OCI-LY7 (cell line): Measurements from ENCODE around the gene CDH22. TPM values are rescaled to one million over a fixed set of nuclear protein-coding genes. Genes with fewer than 3 reads are reported as not detected.

Source experiments
- BruUV-seq: library from RNA; stranded (reverse); fragments of 400-500 nt; replicated peaks from 2 replicates; lab custom pipeline; 2021; lab: Mats Ljungman, UMichigan
- CTCF ChIA-PET: fragments of 300-600 bp; sonication (Branson Sonifier 250); formaldehyde crosslinking; loops from one replicate; lab custom pipeline; 2022; ENCODE audit warnings: antibody characterized with exemption; ENCODE audit not compliant: unreplicated experiment; lab: Charles Lee
- POLR2A ChIA-PET: fragments of 300-600 bp; sonication (Branson Sonifier 250); formaldehyde crosslinking; loops from one replicate; lab custom pipeline; 2022; ENCODE audit warnings: antibody characterized with exemption; lab: Charles Lee
- DNase-seq: peaks from one replicate; pipeline ENCODE4 v3.0.0-alpha.2; 2015; ENCODE audit warnings: low spot score
- H2AFZ ChIP-seq: fragments of 200-600 bp; sonication (generic), shearing (Covaris generic); 2 replicates; pipeline ENCODE4 v1.6.1; 2014; ENCODE audit warnings: mild to moderate bottlenecking, antibody characterized with exemption, low read length, moderate library complexity
- H3K27ac ChIP-seq: fragments of 200-600 bp; sonication (generic); 2 replicates; pipeline ENCODE4 v1.5.1; 2014; ENCODE audit warnings: mixed run types, low read depth, mild to moderate bottlenecking, moderate library complexity, low read length, inconsistent platforms; ENCODE audit not compliant: poor library complexity, severe bottlenecking
- H3K36me3 ChIP-seq: fragments of 200-600 bp; sonication (generic); 2 replicates; pipeline ENCODE4 v1.6.1; 2014; ENCODE audit warnings: mild to moderate bottlenecking, antibody characterized with exemption, low read length, moderate library complexity, mixed read lengths; ENCODE audit not compliant: insufficient read depth
- H3K4me1 ChIP-seq: fragments of 200-600 bp; sonication (generic); 2 replicates; pipeline ENCODE4 v1.5.1; 2014; ENCODE audit warnings: mild to moderate bottlenecking, low read length; ENCODE audit not compliant: insufficient read depth, poor library complexity, severe bottlenecking
- H3K4me2 ChIP-seq: fragments of 200-600 bp; sonication (generic); 2 replicates; pipeline ENCODE4 v1.6.1; 2014; ENCODE audit warnings: mild to moderate bottlenecking, low read length
- H3K4me3 ChIP-seq: fragments of 200-600 bp; sonication (generic); 2 replicates; pipeline ENCODE4 v1.5.1; 2014; ENCODE audit warnings: mild to moderate bottlenecking, low read depth, low read length; ENCODE audit not compliant: poor library complexity, severe bottlenecking
- H3K79me2 ChIP-seq: fragments of 200-600 bp; sonication (generic); 2 replicates; pipeline ENCODE4 v1.6.1; 2016; ENCODE audit warnings: low read depth, mild to moderate bottlenecking, low read length, moderate library complexity, mixed read lengths; ENCODE audit not compliant: insufficient read depth
- H3K9me2 ChIP-seq: fragments of 200-600 bp; sonication (generic); 2 replicates; pipeline ENCODE4 v1.6.1; 2016; ENCODE audit warnings: mild to moderate bottlenecking, low read length, mixed read lengths; ENCODE audit not compliant: insufficient read depth
- H3K9me3 ChIP-seq: fragments of 200-600 bp; sonication (generic); 2 replicates; pipeline ENCODE4 v1.6.1; 2014; ENCODE audit warnings: mild to moderate bottlenecking, mixed run types, low read length, mixed read lengths
- H4K20me1 ChIP-seq: fragments of 200-600 bp; sonication (generic); 2 replicates; pipeline ENCODE4 v1.6.1; 2014; ENCODE audit warnings: mild to moderate bottlenecking, antibody characterized with exemption, low read length, moderate library complexity, mixed read lengths; ENCODE audit not compliant: insufficient read depth
- CTCF ChIP-seq: fragments of 200-600 bp; sonication (generic); conservative IDR thresholded peaks from 2 replicates; pipeline ENCODE4 v1.5.1; 2014; ENCODE audit warnings: mild to moderate bottlenecking, antibody characterized with exemption, low read length, moderate library complexity, mixed read lengths
- EZH2phosphoT487 ChIP-seq: fragments of 200-600 bp; sonication (generic); IDR thresholded peaks from 2 replicates; pipeline ENCODE4 v1.6.1; 2018; ENCODE audit warnings: low read depth, borderline replicate concordance, mild to moderate bottlenecking, mixed run types, antibody characterized with exemption, low read length, moderate library complexity, mixed read lengths
- intact Hi-C: fragments of 100-400 bp; cut with micrococcal nuclease; formaldehyde crosslinking; loops from one replicate; pipeline ENCODE4 v1.10.0; 2022; ENCODE audit not compliant: unreplicated experiment
- total RNA-seq, 2 experiments: library from RNA; depleted of rRNA in 1 of 2; stranded (reverse); fragments of >200 nt in 1 of 2; shearing (Covaris generic) in 1 of 2; gene quantifications; 2 replicates each; pipeline ENCODE4 v1.2.3, GENCODE V29; 2014 to 2022

Gene CDH22
- total RNA-seq, 2 experiments from 2014 or later = not detected

DNA sequence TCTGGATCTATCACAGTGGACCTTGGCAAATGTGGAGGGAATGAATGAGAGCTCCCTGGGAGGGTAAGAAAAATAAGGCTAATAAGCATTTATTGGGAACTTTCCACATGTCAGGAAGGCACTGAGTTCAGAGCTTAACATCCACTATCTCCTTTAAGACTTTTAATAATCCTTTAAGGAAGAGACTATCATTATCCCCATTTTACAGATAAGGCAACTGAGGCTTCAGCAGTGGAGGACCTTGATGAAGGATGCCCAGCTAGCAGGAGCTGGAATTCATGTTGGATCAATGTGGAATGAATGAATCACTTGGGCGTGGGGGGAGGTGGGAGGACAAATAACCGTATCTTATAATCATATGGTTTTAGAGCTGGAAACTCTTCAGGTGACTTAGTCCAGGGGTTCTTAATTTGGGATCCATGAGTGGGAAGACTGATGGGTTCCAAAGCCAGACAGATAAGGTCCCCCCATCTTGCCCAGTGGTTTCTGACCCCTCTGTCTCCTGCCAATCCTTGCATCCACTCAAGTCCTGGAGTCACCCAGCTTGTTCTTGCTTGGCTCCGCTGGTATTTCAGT lies 135.2 kb downstream of the CDH22 start:
- ChIA-PET POLR2A (interaction anchor here (1.3 to 1.5 kb wide), 2 partner anchors 8 to 16 kb away, joined by 4 read pairs; no protein-coding TSS in a partner anchor), CTCF (no interaction called here)
- no peaks in the 10 kb centered on the region for H3K36me3 ChIP-seq
- intact Hi-C loops = no loop called here
- no peak for TF ChIP-seq EZH2phosphoT487
- TF ChIP-seq CTCF = no peak
- H3K79me2 ChIP-seq = no peaks in the 10 kb centered on the region
- H3K4me3 ChIP-seq = no peak overlapping the region
- BruUV-seq = no TSS peak
- H3K27ac ChIP-seq = no peak overlapping the region
- H3K9me3 ChIP-seq = no peaks in the 10 kb centered on the region
- no peak overlapping the region for H3K4me2 ChIP-seq
- no peaks in the 10 kb centered on the region for H3K4me1 ChIP-seq
- no peaks in the 10 kb centered on the region for H4K20me1 ChIP-seq
- H3K9me2 ChIP-seq = no peaks in the 10 kb centered on the region
- H2AFZ ChIP-seq = no peak overlapping the region
- DNase-seq = no peak

- CTCF ChIA-PET = no interaction called here
- Histone ChIP-seq H4K20me1 (no peaks in the 10 kb centered on the region), H3K4me1 (no peaks in the 10 kb centered on the region), H2AFZ (no peak overlapping the region), H3K9me3 (no peaks in the 10 kb centered on the region), H3K9me2 (no peaks in the 10 kb centered on the region), H3K4me2 (no peak overlapping the region), H3K79me2 (no peaks in the 10 kb centered on the region), H3K27ac (no peak overlapping the region), H3K4me3 (no peak overlapping the region), H3K36me3 (no peaks in the 10 kb centered on the region)
- no peak for DNase-seq
- no peak for TF ChIP-seq CTCF
- no peak for TF ChIP-seq EZH2phosphoT487
- POLR2A ChIA-PET = interaction anchor here (1.5 kb wide), 1 partner anchor 9 kb away, joined by 4 read pairs; no protein-coding TSS in a partner anchor
- intact Hi-C loops = no loop called here
- BruUV-seq = no TSS peak
Observed at GRCh38 chr20:46172455-46172854, 135.8 kb downstream of the CDH22 start.

GRCh38 chr20:46171909-46172308 lies 136.4 kb downstream of the CDH22 start:
- no peaks in the 10 kb centered on the region for H3K36me3 ChIP-seq
- H3K27ac ChIP-seq = no peak overlapping the region
- H3K4me1 ChIP-seq = no peaks in the 10 kb centered on the region
- BruUV-seq = no TSS peak
- CTCF ChIA-PET = no interaction called here
- H2AFZ ChIP-seq = no peak overlapping the region
- no peaks in the 10 kb centered on the region for H3K79me2 ChIP-seq
- H3K9me3 ChIP-seq = no peaks in the 10 kb centered on the region
- no peak for DNase-seq
- H3K9me2 ChIP-seq = no peaks in the 10 kb centered on the region
- H3K4me3 ChIP-seq = no peak overlapping the region
- intact Hi-C loops = no loop called here
- H3K4me2 ChIP-seq = no peak overlapping the region
- TF ChIP-seq CTCF (no peak), EZH2phosphoT487 (no peak)
- H4K20me1 ChIP-seq = no peaks in the 10 kb centered on the region
- POLR2A ChIA-PET = no interaction called here
